Measurements from ENCODE around the gene M1AP.

Gene M1AP

GRCh38 chr2:74593826-74594772 lies 54.0 kb downstream of the M1AP start:
- peak; percentile 12 for DNase-seq (ENCODE audit: low spot score)

GRCh38 chr2:74588664-74589063 lies 59.5 kb downstream of the M1AP start:
- no peak for DNase-seq (ENCODE audit: low spot score)

- peak; percentile 84 for DNase-seq (ENCODE audit: low spot score)
Measured at GRCh38 chr2:74587664-74588277, 60.4 kb downstream of the M1AP start.

- DNase-seq (ENCODE audit: low spot score) = peak; percentile 33
Measured at GRCh38 chr2:74585406-74586185, 62.5 kb downstream of the M1AP start.

- peak; percentile 14 for DNase-seq (ENCODE audit: low spot score)
Measured at GRCh38 chr2:74584088-74584645, 64.0 kb downstream of the M1AP start.

- peak; percentile 51 for DNase-seq (ENCODE audit: low spot score)
Measured at GRCh38 chr2:74583504-74583903, 64.6 kb downstream of the M1AP start.

GRCh38 chr2:74582184-74582583 lies 65.9 kb downstream of the M1AP start:
- no peak for DNase-seq (ENCODE audit: low spot score)

GRCh38 chr2:74581463-74581862 lies 66.7 kb downstream of the M1AP start:
- DNase-seq (ENCODE audit: low spot score) = no peak

- no peak for DNase-seq (ENCODE audit: low spot score)
Measured at GRCh38 chr2:74578408-74578807, 69.7 kb downstream of the M1AP start.

- DNase-seq (ENCODE audit: low spot score) = peak; percentile 29
Measured at GRCh38 chr2:74577448-74577847, 70.7 kb downstream of the M1AP start.

GRCh38 chr2:74576863-74577229 lies 71.3 kb downstream of the M1AP start:
- peak; percentile 82 for DNase-seq (ENCODE audit: low spot score)

- DNase-seq (ENCODE audit: low spot score) = peak; percentile 59
Measured at GRCh38 chr2:74576211-74576862, 71.8 kb downstream of the M1AP start.

GRCh38 chr2:74575320-74575719 lies 72.8 kb downstream of the M1AP start:
- DNase-seq (ENCODE audit: low spot score) = no peak

GRCh38 chr2:74573747-74574562 lies 74.2 kb downstream of the M1AP start:
- peak; percentile 51 for DNase-seq (ENCODE audit: low spot score)

- no peak for DNase-seq (ENCODE audit: low spot score)
Measured at GRCh38 chr2:74572178-74572925, 75.8 kb downstream of the M1AP start.

GRCh38 chr2:74571058-74571457 lies 77.1 kb downstream of the M1AP start:
- DNase-seq (ENCODE audit: low spot score) = no peak

- DNase-seq (ENCODE audit: low spot score) = no peak
Measured at GRCh38 chr2:74569686-74570085, 78.4 kb downstream of the M1AP start.

- DNase-seq (ENCODE audit: low spot score) = peak; percentile 67
Measured at GRCh38 chr2:74567881-74568280, 80.2 kb downstream of the M1AP start.

- peak; percentile 81 for DNase-seq (ENCODE audit: low spot score)
Measured at GRCh38 chr2:74566754-74567085, 81.4 kb downstream of the M1AP start.

GRCh38 chr2:74566076-74566753 lies 81.9 kb downstream of the M1AP start:
- DNase-seq (ENCODE audit: low spot score) = no peak

Data from GM03348 (cell line).